ENCODE measurements around the gene GSTT4.
"Not testable (repeated sequence)": the region's sequence is repeated elsewhere in the genome, so short reads cannot be mapped to it uniquely, and the experiment has no call there.

Gene GSTT4

GRCh38 chr22:24024354-24024753 is 19.1 kb upstream of the GSTT4 start:
- DNase-seq (ENCODE audit: low spot score), result no peak

- no peak for DNase-seq (ENCODE audit: low spot score)
Measured at GRCh38 chr22:24023204-24023789, 18.0 kb upstream of the GSTT4 start.

GRCh38 chr22:24021304-24021703 is 16.1 kb upstream of the GSTT4 start:
- DNase-seq (ENCODE audit: low spot score), result no peak

- DNase-seq (ENCODE audit: low spot score), result no peak
Measured at GRCh38 chr22:24016156-24016555, 10.9 kb upstream of the GSTT4 start.

- no peak for DNase-seq (ENCODE audit: low spot score)
Measured at GRCh38 chr22:24011735-24012068, 6.4 kb upstream of the GSTT4 start.

- DNase-seq (ENCODE audit: low spot score), result no peak
Measured at GRCh38 chr22:24010018-24010391, 4.8 kb upstream of the GSTT4 start.

- no peak for DNase-seq (ENCODE audit: low spot score)
Measured at GRCh38 chr22:24009227-24010017, 4.2 kb upstream of the GSTT4 start.

GRCh38 chr22:24008381-24009226 is 3.4 kb upstream of the GSTT4 start:
- DNase-seq (ENCODE audit: low spot score), result no peak

- DNase-seq (ENCODE audit: low spot score), result no peak
Measured at GRCh38 chr22:24008022-24008283, 2.7 kb upstream of the GSTT4 start.

- DNase-seq (ENCODE audit: low spot score), result no peak
Measured at GRCh38 chr22:24007253-24008021, 2.2 kb upstream of the GSTT4 start.

- DNase-seq (ENCODE audit: low spot score), result no peak
Measured at GRCh38 chr22:24006914-24007214, 1.6 kb upstream of the GSTT4 start.

GRCh38 chr22:24006207-24006913 is 1.1 kb upstream of the GSTT4 start:
- no peak for DNase-seq (ENCODE audit: low spot score)

GRCh38 chr22:24003887-24004286 is 1.4 kb downstream of the GSTT4 start:
- DNase-seq (ENCODE audit: low spot score), result no peak

- no peak for DNase-seq (ENCODE audit: low spot score)
Measured at GRCh38 chr22:24002851-24003250, 2.4 kb downstream of the GSTT4 start.

GRCh38 chr22:24002272-24002671 is 3.0 kb downstream of the GSTT4 start:
- DNase-seq (ENCODE audit: low spot score), result no peak

- DNase-seq (ENCODE audit: low spot score), result no peak
Measured at GRCh38 chr22:24001314-24001713, 3.9 kb downstream of the GSTT4 start.

GRCh38 chr22:23999779-24000178 is 5.5 kb downstream of the GSTT4 start:
- not testable (repeated sequence) for DNase-seq (ENCODE audit: low spot score)

- DNase-seq (ENCODE audit: low spot score), result no peak
Measured at GRCh38 chr22:23997092-23997491, 8.2 kb downstream of the GSTT4 start.

- not testable (repeated sequence) for DNase-seq (ENCODE audit: low spot score)
Measured at GRCh38 chr22:23993581-23994177, 11.6 kb downstream of the GSTT4 start.

- DNase-seq (ENCODE audit: low spot score), result not testable (repeated sequence)
Measured at GRCh38 chr22:23993080-23993479, 12.2 kb downstream of the GSTT4 start.

GRCh38 chr22:23989583-23990244 is 15.5 kb downstream of the GSTT4 start:
- not testable (repeated sequence) for DNase-seq (ENCODE audit: low spot score)

All from HuH-7.5 (cell line).